ENCODE data around the gene MRC2.
"Not testable (repeated sequence)": the region's sequence is repeated elsewhere in the genome, so short reads cannot be mapped to it uniquely, and the experiment has no call there.

The MRC2 gene

GRCh38 chr17:62689441-62690167 lies 62.1 kb downstream of the MRC2 start:
- H3K4me2 ChIP-seq (ENCODE audit: low read depth, low read length) = no peak overlapping the region
- H3F3A ChIP-seq (ENCODE audit: insufficient read depth, low read length) = no peaks in the 10 kb centered on the region
- no peaks in the 10 kb centered on the region for H4K20me1 ChIP-seq (ENCODE audit: insufficient read depth, low read length)
- no peak overlapping the region for H2AFZ ChIP-seq (ENCODE audit: low read length)
- H3K9me2 ChIP-seq (replicated peaks; ENCODE audit: insufficient read depth, low read length) = no peaks in the 10 kb centered on the region
- H3K4me1 ChIP-seq (ENCODE audit: low read length) = no peaks in the 10 kb centered on the region
- H3K27me3 ChIP-seq (replicated peaks; ENCODE audit: insufficient read depth, low read length) = no peaks in the 10 kb centered on the region
- no peaks in the 10 kb centered on the region for H3K9me3 ChIP-seq (replicated peaks; ENCODE audit: insufficient read depth, low read length)
- H3K36me3 ChIP-seq (replicated peaks; ENCODE audit: insufficient read depth, low read length) = no peaks in the 10 kb centered on the region
- no peak for DNase-seq
- H3K9ac ChIP-seq (ENCODE audit: low read length) = no peak overlapping the region
- no peak overlapping the region for H3K4me3 ChIP-seq (ENCODE audit: low read length)
- TF ChIP-seq CTCF (IDR thresholded peaks at IDR 0.05; ENCODE audit: low read length) (no peak), EZH2 (optimal IDR thresholded peaks at IDR 0.05; ENCODE audit: low read depth, low read length) (no peak)
- H3K27ac ChIP-seq (ENCODE audit: low read length) = no peak overlapping the region
- no peaks in the 10 kb centered on the region for H3K79me2 ChIP-seq (ENCODE audit: low read length)

GRCh38 chr17:62690168-62690897 lies 62.9 kb downstream of the MRC2 start:
- no peaks in the 10 kb centered on the region for H3K36me3 ChIP-seq (replicated peaks; ENCODE audit: insufficient read depth, low read length)

GRCh38 chr17:62691589-62691915 lies 64.1 kb downstream of the MRC2 start:
- not testable (repeated sequence) for DNase-seq; H3K4me2 ChIP-seq (ENCODE audit: low read depth, low read length); H3K9me3 ChIP-seq (replicated peaks; ENCODE audit: insufficient read depth, low read length); H2AFZ ChIP-seq (ENCODE audit: low read length); H3K36me3 ChIP-seq (replicated peaks; ENCODE audit: insufficient read depth, low read length); H3K4me3 ChIP-seq (ENCODE audit: low read length); H3K27ac ChIP-seq (ENCODE audit: low read length); H3F3A ChIP-seq (ENCODE audit: insufficient read depth, low read length); H3K9me2 ChIP-seq (replicated peaks; ENCODE audit: insufficient read depth, low read length); H3K9ac ChIP-seq (ENCODE audit: low read length); H3K27me3 ChIP-seq (replicated peaks; ENCODE audit: insufficient read depth, low read length); H3K79me2 ChIP-seq (ENCODE audit: low read length); H4K20me1 ChIP-seq (ENCODE audit: insufficient read depth, low read length); H3K4me1 ChIP-seq (ENCODE audit: low read length)

More at GRCh38 chr17:62690168-62690897, 62.9 kb downstream of the MRC2 start:
- TF ChIP-seq EZH2 (optimal IDR thresholded peaks at IDR 0.05; ENCODE audit: low read depth, low read length) (no peak), CTCF (IDR thresholded peaks at IDR 0.05; ENCODE audit: low read length) (no peak), EZH2phosphoT487 (IDR thresholded peaks at IDR 0.05; ENCODE audit: low read length) (no peak)
- Histone ChIP-seq H3K9me3 (replicated peaks; ENCODE audit: insufficient read depth, low read length) (no peaks in the 10 kb centered on the region), H3K4me1 (ENCODE audit: low read length) (no peaks in the 10 kb centered on the region), H3K9me2 (replicated peaks; ENCODE audit: insufficient read depth, low read length) (no peaks in the 10 kb centered on the region), H2AFZ (ENCODE audit: low read length) (no peak overlapping the region), H3K4me3 (ENCODE audit: low read length) (no peak overlapping the region), H3F3A (ENCODE audit: insufficient read depth, low read length) (no peaks in the 10 kb centered on the region), H3K4me2 (ENCODE audit: low read depth, low read length) (no peak overlapping the region), H3K27ac (ENCODE audit: low read length) (no peak overlapping the region), H3K79me2 (ENCODE audit: low read length) (no peaks in the 10 kb centered on the region), H4K20me1 (ENCODE audit: insufficient read depth, low read length) (no peaks in the 10 kb centered on the region), H3K9ac (ENCODE audit: low read length) (no peak overlapping the region), H3K27me3 (replicated peaks; ENCODE audit: insufficient read depth, low read length) (no peaks in the 10 kb centered on the region)
- no peak for DNase-seq

GRCh38 chr17:62692159-62692651 lies 64.7 kb downstream of the MRC2 start:
- Histone ChIP-seq H3K27me3 (replicated peaks; ENCODE audit: insufficient read depth, low read length) (0 out of 2 replicates have a peak, but pooled peaks cover 7% of the 10 kb centered on the region), H3K4me1 (ENCODE audit: low read length) (no peaks in the 10 kb centered on the region), H3K27ac (ENCODE audit: low read length) (no peak overlapping the region), H3K9ac (ENCODE audit: low read length) (no peak overlapping the region), H3K4me2 (ENCODE audit: low read depth, low read length) (no peak overlapping the region), H3K9me2 (replicated peaks; ENCODE audit: insufficient read depth, low read length) (no peaks in the 10 kb centered on the region), H3K4me3 (ENCODE audit: low read length) (no peak overlapping the region), H3K79me2 (ENCODE audit: low read length) (no peaks in the 10 kb centered on the region), H2AFZ (ENCODE audit: low read length) (no peak overlapping the region), H3F3A (ENCODE audit: insufficient read depth, low read length) (no peaks in the 10 kb centered on the region), H3K9me3 (replicated peaks; ENCODE audit: insufficient read depth, low read length) (no peaks in the 10 kb centered on the region), H3K36me3 (replicated peaks; ENCODE audit: insufficient read depth, low read length) (no peaks in the 10 kb centered on the region), H4K20me1 (ENCODE audit: insufficient read depth, low read length) (no peaks in the 10 kb centered on the region)
- DNase-seq = no peak
- TF ChIP-seq CTCF (IDR thresholded peaks at IDR 0.05; ENCODE audit: low read length) (no peak), EZH2 (optimal IDR thresholded peaks at IDR 0.05; ENCODE audit: low read depth, low read length) (no peak), EZH2phosphoT487 (IDR thresholded peaks at IDR 0.05; ENCODE audit: low read length) (no peak)

Measured in MM.1S (cell line).